ENCODE results near the gene TGM2.

DNA sequence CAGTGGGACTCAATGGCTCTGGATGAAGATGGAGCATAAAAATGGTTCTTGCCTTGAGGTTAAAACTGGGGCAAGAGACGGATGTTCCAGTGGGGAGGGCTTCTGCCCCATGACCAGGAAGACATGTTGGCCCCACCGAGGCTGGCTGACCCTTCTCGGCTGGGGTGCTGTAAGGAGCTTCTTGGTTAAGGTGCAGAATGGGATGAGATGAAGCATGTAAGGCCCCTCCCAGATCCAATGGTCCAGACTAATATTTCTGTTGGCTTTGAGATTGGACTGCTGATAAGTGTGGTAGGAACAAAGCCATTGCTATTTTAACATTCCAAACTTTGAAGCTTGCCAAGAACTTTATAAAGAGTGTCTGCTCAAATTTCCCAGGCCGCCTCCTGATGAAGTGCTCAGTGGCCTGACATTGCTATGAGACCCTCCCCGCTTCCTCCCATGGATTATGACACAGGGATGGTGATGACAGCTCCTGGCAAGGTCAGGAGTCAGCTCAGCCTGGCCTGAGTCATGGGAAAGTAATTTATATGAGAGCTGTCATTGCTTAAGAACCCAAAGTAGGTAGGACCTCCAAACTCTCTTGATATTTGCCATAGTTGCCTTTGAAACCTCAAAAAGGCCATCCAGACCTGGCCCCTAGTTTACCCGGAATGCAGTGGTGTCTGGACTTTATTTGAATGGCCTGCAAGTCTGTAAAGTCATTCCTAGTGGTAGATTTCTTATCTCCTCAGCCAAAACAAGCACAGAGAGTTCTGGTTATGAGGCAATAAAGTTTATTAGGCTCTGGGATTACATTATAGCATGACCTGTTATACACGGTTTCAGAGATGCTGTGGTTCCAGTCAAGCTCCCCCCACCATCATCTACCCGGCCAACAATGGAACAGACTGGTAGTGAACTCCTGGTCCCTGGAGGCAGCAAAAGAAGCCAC is 55.2 kb downstream of the TGM2 start:
- TF ChIP-seq, protein P1, sequence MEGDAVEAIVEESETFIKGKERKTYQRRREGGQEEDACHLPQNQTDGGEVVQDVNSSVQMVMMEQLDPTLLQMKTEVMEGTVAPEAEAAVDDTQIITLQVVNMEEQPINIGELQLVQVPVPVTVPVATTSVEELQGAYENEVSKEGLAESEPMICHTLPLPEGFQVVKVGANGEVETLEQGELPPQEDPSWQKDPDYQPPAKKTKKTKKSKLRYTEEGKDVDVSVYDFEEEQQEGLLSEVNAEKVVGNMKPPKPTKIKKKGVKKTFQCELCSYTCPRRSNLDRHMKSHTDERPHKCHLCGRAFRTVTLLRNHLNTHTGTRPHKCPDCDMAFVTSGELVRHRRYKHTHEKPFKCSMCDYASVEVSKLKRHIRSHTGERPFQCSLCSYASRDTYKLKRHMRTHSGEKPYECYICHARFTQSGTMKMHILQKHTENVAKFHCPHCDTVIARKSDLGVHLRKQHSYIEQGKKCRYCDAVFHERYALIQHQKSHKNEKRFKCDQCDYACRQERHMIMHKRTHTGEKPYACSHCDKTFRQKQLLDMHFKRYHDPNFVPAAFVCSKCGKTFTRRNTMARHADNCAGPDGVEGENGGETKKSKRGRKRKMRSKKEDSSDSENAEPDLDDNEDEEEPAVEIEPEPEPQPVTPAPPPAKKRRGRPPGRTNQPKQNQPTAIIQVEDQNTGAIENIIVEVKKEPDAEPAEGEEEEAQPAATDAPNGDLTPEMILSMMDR (IDR thresholded peaks at IDR 0.05) = no peak
- TF ChIP-seq EZH2 (IDR thresholded peaks at IDR 0.05; ENCODE audit: borderline replicate concordance, insufficient read depth, low read depth, low read length, poor library complexity, severe bottlenecking) = no peak
